Measurements from ENCODE around the gene CDH26. TPM values are rescaled to one million over a fixed set of nuclear protein-coding genes. Genes with fewer than 3 reads are reported as not detected.

The CDH26 gene
- total RNA-seq, 4 donors from 2014 or later: 0.76 to 2.1 (median 0.77) TPM; not detected in 1

GRCh38 chr20:59938221-59938620, 20.0 kb upstream of the CDH26 start:
- H3K4me3 ChIP-seq: no peak overlapping the region
- H3K27me3 ChIP-seq: no peaks in the 10 kb centered on the region
- H3K36me3 ChIP-seq: no peaks in the 10 kb centered on the region
- TF ChIP-seq POLR2A (IDR thresholded peaks at IDR 0.05): no peak
- no peak for TF ChIP-seq CTCF (IDR thresholded peaks at IDR 0.05)
- no peaks in the 10 kb centered on the region for H3K9me3 ChIP-seq
- no peak for DNase-seq
- intact Hi-C loops (cut with DNase I; ENCODE audit: low total_unique reads): no loop called here
- H3K4me1 ChIP-seq: peaks cover 7 to 10% of the 10 kb centered on the region in 2 donors
- H3K27ac ChIP-seq: no peak overlapping the region

DNA sequence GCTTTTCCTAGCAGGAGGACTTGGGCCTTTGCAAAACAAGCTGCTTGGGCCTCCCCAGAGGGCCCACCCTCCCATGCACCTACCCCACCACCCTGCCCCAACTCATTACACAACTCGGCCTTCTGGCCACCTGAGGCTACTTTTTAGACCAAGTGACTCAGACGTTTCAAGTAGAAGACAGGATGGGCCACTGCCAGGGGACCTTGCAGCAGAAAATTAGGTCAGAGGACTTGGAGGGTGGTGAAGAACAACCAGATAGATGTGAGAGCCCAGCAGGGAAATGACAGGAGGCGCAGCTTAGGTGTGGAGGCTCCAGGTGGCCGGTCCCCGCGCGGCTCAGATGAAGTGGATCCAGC, 19.5 kb upstream of the CDH26 start:
- no peaks in the 10 kb centered on the region for H3K27me3 ChIP-seq
- no peak for TF ChIP-seq CTCF (IDR thresholded peaks at IDR 0.05)
- TF ChIP-seq POLR2A (IDR thresholded peaks at IDR 0.05): no peak
- H3K4me3 ChIP-seq: peak overlapping the region in 1 of 2 donors; percentile 77
- peak; percentile 23 to 54 for DNase-seq
- intact Hi-C loops (cut with DNase I; ENCODE audit: low total_unique reads): no loop called here
- H3K27ac ChIP-seq: no peak overlapping the region
- no peaks in the 10 kb centered on the region for H3K9me3 ChIP-seq
- H3K36me3 ChIP-seq: no peaks in the 10 kb centered on the region
- peaks cover 7 to 9% of the 10 kb centered on the region in 2 donors for H3K4me1 ChIP-seq

GRCh38 chr20:59939052-59939878, 19.0 kb upstream of the CDH26 start:
- Histone ChIP-seq H3K4me1 (peaks cover 7 to 9% of the 10 kb centered on the region in 2 donors), H3K27me3 (no peaks in the 10 kb centered on the region), H3K4me3 (peak overlapping the region; percentile 58 to 77), H3K9me3 (no peaks in the 10 kb centered on the region), H3K36me3 (no peaks in the 10 kb centered on the region), H3K27ac (peak overlapping the region; percentile 89 to 90)
- DNase-seq: peak; percentile 21 to 23
- intact Hi-C loops (cut with DNase I; ENCODE audit: low total_unique reads): no loop called here
- TF ChIP-seq CTCF (IDR thresholded peaks at IDR 0.05) (no peak), POLR2A (IDR thresholded peaks at IDR 0.05) (no peak)

GRCh38 chr20:59939879-59940128, 18.4 kb upstream of the CDH26 start:
- DNase-seq: no peak
- Histone ChIP-seq H3K9me3 (no peaks in the 10 kb centered on the region), H3K36me3 (no peaks in the 10 kb centered on the region), H3K4me1 (peaks cover 7 to 9% of the 10 kb centered on the region in 2 donors), H3K4me3 (peak overlapping the region; percentile 58 to 77), H3K27me3 (no peaks in the 10 kb centered on the region), H3K27ac (peak overlapping the region; percentile 89 to 90)
- TF ChIP-seq POLR2A (IDR thresholded peaks at IDR 0.05) (no peak), CTCF (IDR thresholded peaks at IDR 0.05) (no peak)
- intact Hi-C loops (cut with DNase I; ENCODE audit: low total_unique reads): no loop called here

- H3K27me3 ChIP-seq: no peaks in the 10 kb centered on the region
- H3K4me1 ChIP-seq: peaks cover 7 to 9% of the 10 kb centered on the region in 2 donors
- intact Hi-C loops (cut with DNase I; ENCODE audit: low total_unique reads): no loop called here
Observed at GRCh38 chr20:59940129-59940955, 17.9 kb upstream of the CDH26 start, which contains the start of the genes FAM217B and PPP1R3D. Gene FAM217B (plus strand): TSS chr20:59940389. CDS start chr20:59943944, 3,555 bp downstream. Gene PPP1R3D (minus strand): TSS chr20:59940305. CDS start chr20:59939931, 374 bp downstream.

More at GRCh38 chr20:59940129-59940955, 17.9 kb upstream of the CDH26 start, which contains the start of the genes FAM217B and PPP1R3D:
- Histone ChIP-seq H3K36me3 (no peaks in the 10 kb centered on the region), H3K4me3 (peak within 1 kb of the TSS; percentile 58 to 77), H3K9me3 (no peaks in the 10 kb centered on the region), H3K27ac (peak within 1 kb of the TSS; percentile 89 to 90)
- DNase-seq: peak; percentile 96 to 99
- peak in 3 of 4 experiments; percentile 17 to 36 (median 18) for TF ChIP-seq CTCF (IDR thresholded peaks at IDR 0.05)
- TF ChIP-seq POLR2A (IDR thresholded peaks at IDR 0.05): peak; percentile 82 to 93

All from uterus (tissue), 4 donors.